Tibial nerve (tissue), 4 donors: ENCODE results near the gene GJA1. TPM values are rescaled to one million over a fixed set of nuclear protein-coding genes. Genes with fewer than 3 reads are reported as not detected.
"Not testable (repeated sequence)": the region's sequence is repeated elsewhere in the genome, so short reads cannot be mapped to it uniquely, and the experiment has no call there.

Source experiments
- DNase-seq, 2 donors: peaks; one replicate each; pipeline ENCODE4 v3.0.0-alpha.2; 2019; ENCODE audit warnings: low spot score in 2 of 2
- H3K27ac ChIP-seq, 4 donors: fragments of 200-600 bp; sonication (generic) in 3 of 4; one replicate each; pipeline ENCODE4 v1.5.1; 2017 to 2019; ENCODE audit warnings: mild to moderate bottlenecking in 1 of 4
- H3K27me3 ChIP-seq, 2 donors: fragments of 200-600 bp; sonication (generic) in 1 of 2; one replicate each; pipeline versions ENCODE4 v1.5.1 to v1.6.0; 2017 to 2019
- H3K36me3 ChIP-seq, 3 donors: fragments of 200-600 bp; sonication (generic); one replicate each; pipeline ENCODE4 v1.5.1; 2018 to 2019
- H3K4me1 ChIP-seq, 4 donors: fragments of 200-600 bp; sonication (generic) in 3 of 4; one replicate each; pipeline ENCODE4 v1.5.1; 2017 to 2019
- H3K4me3 ChIP-seq, 4 donors: fragments of 200-600 bp; sonication (generic) in 3 of 4; one replicate each; pipeline ENCODE4 v1.5.1; 2017 to 2019; ENCODE audit warnings: mild to moderate bottlenecking in 1 of 4, moderate library complexity in 1 of 4
- H3K9me3 ChIP-seq, 4 donors: fragments of 200-600 bp; sonication (generic) in 3 of 4; one replicate each; pipeline ENCODE4 v1.5.1; 2017 to 2019
- CTCF ChIP-seq, 5 experiments: fragments of 200-600 bp in 3 of 5; fragments of 450-650 bp in 2 of 5; sonication (generic) in 3 of 5; IDR thresholded peaks; one replicate each; pipeline ENCODE4 v1.5.1; 2016 to 2019; ENCODE audit warnings: antibody characterized with exemption in 5 of 5, mild to moderate bottlenecking in 3 of 5, moderate library complexity in 2 of 5
- EP300 ChIP-seq, 2 donors: sonication (generic); formaldehyde crosslinking; IDR thresholded peaks; one replicate each; pipeline ENCODE4 v1.6.1; 2017; ENCODE audit warnings: antibody characterized with exemption in 2 of 2, mild to moderate bottlenecking in 1 of 2
- POLR2A ChIP-seq, 2 donors: fragments of 450-650 bp; IDR thresholded peaks; one replicate each; pipeline ENCODE4 v1.6.1; 2017; ENCODE audit warnings: antibody characterized with exemption in 2 of 2, mild to moderate bottlenecking in 2 of 2, moderate library complexity in 2 of 2
- WGBS, 2 donors: methylation state at CpG; one replicate each; pipeline ENCODE4 v1.1.5; 2018; 5-methylcytosine and 5-hydroxymethylcytosine counted together
- total RNA-seq, 4 donors: library from RNA; depleted of rRNA; stranded (reverse); fragments of >200 nt; gene quantifications; one replicate each; pipeline ENCODE4 v1.1.0, GENCODE V29; 2016

Gene GJA1
- total RNA-seq, 4 donors from 2014 or later = 37.7 to 44.7 (median 41.6) TPM

- Histone ChIP-seq H3K27ac (peak overlapping the region in 2 of 4 donors; percentile 4 to 39), H3K4me3 (peak overlapping the region in 1 of 4 donors; percentile 22), H3K27me3 (no peaks in the 10 kb centered on the region), H3K9me3 (no peaks in the 10 kb centered on the region), H3K36me3 (no peaks in the 10 kb centered on the region), H3K4me1 (peaks cover 0 to 25% (median 0%) of the 10 kb centered on the region in 4 donors)
- 38 to 46% methylated on average over 10 of the region's 10 CpGs for WGBS, 2 donors
- no peak for TF ChIP-seq POLR2A (IDR thresholded peaks at IDR 0.05)
- TF ChIP-seq CTCF (IDR thresholded peaks at IDR 0.05) = peak; percentile 48 to 77 (median 53)
- DNase-seq = peak in 1 of 2 donors; percentile 40
Observed at GRCh38 chr6:121430514-121431460, 4.7 kb upstream of the GJA1 start.

GRCh38 chr6:121431776-121432175 lies 3.7 kb upstream of the GJA1 start:
- 85 to 97% methylated on average over 6 of the region's 6 CpGs for WGBS, 2 donors
- not testable (repeated sequence) for H3K9me3 ChIP-seq, DNase-seq, H3K27me3 ChIP-seq, H3K36me3 ChIP-seq, H3K4me3 ChIP-seq, H3K27ac ChIP-seq
- peaks cover 0 to 25% (median 0%) of the 10 kb centered on the region in 4 donors for H3K4me1 ChIP-seq

GRCh38 chr6:121434037-121434770 lies 1.2 kb upstream of the GJA1 start:
- TF ChIP-seq EP300 (IDR thresholded peaks at IDR 0.05) (no peak), CTCF (IDR thresholded peaks at IDR 0.05) (no peak), POLR2A (IDR thresholded peaks at IDR 0.05) (no peak)
- H3K9me3 ChIP-seq = no peaks in the 10 kb centered on the region
- H3K36me3 ChIP-seq = no peaks in the 10 kb centered on the region
- H3K27ac ChIP-seq = peak overlapping the region in 2 of 4 donors; percentile 36 to 91
- 87 to 89% methylated on average over 13 of the region's 13 CpGs for WGBS, 2 donors
- H3K4me3 ChIP-seq = no peak overlapping the region
- no peaks in the 10 kb centered on the region for H3K27me3 ChIP-seq
- peaks cover 0 to 26% (median 0%) of the 10 kb centered on the region in 4 donors for H3K4me1 ChIP-seq
- DNase-seq = no peak

GRCh38 chr6:121436274-121436857 lies 920 bp downstream of the GJA1 start:
- Histone ChIP-seq H3K36me3 (no peaks in the 10 kb centered on the region), H3K27me3 (no peaks in the 10 kb centered on the region), H3K4me1 (peaks cover 0 to 31% (median 0%) of the 10 kb centered on the region in 4 donors), H3K4me3 (peak overlapping the region; percentile 52 to 80 (median 66)), H3K9me3 (no peaks in the 10 kb centered on the region), H3K27ac (peak overlapping the region; percentile 70 to 94 (median 82))
- WGBS, 2 donors = 1 to 4% methylated on average over 16 of the region's 16 CpGs
- DNase-seq = no peak
- no peak for TF ChIP-seq POLR2A (IDR thresholded peaks at IDR 0.05)
- no peak for TF ChIP-seq CTCF (IDR thresholded peaks at IDR 0.05)

- 0 to 1% methylated on average over 45 of the region's 45 CpGs for WGBS, 2 donors
- Histone ChIP-seq H3K4me1 (peaks cover 0 to 39% (median 2%) of the 10 kb centered on the region in 4 donors), H3K36me3 (no peaks in the 10 kb centered on the region), H3K27me3 (no peaks in the 10 kb centered on the region), H3K27ac (peak overlapping the region; percentile 70 to 94 (median 82)), H3K4me3 (peak overlapping the region; percentile 52 to 80 (median 66)), H3K9me3 (no peaks in the 10 kb centered on the region)
- TF ChIP-seq CTCF (IDR thresholded peaks at IDR 0.05) (no peak), POLR2A (IDR thresholded peaks at IDR 0.05) (no peak), EP300 (IDR thresholded peaks at IDR 0.05) (peak in 1 of 2 donors; percentile 62)
- DNase-seq = peak; percentile 45 to 63
Observed at GRCh38 chr6:121436960-121437850, 1.8 kb downstream of the GJA1 start.
